ENCODE measurements around the gene PRELID1. TPM values are rescaled to one million over a fixed set of nuclear protein-coding genes. Genes with fewer than 3 reads are reported as not detected.

PRELID1 gene
- total and polyA plus RNA-seq, 10 of the 15 experiments (the other 5 are each of a cell fraction or from before 2014, with no cell fraction given): 30.9 to 584 (median 254) TPM

GRCh38 chr5:177335701-177336065 is 32.1 kb downstream of the PRELID1 start:
- BruUV-seq (replicated peaks): no TSS peak
- H4K20me1 ChIP-seq (ENCODE audit: control insufficient read depth, insufficient read depth): no peaks in the 10 kb centered on the region
- H3K36me3 ChIP-seq (ENCODE audit: control insufficient read depth in 2 of 2, insufficient read depth in 2 of 2, low read length in 1 of 2): peaks cover 19 to 72% of the 10 kb centered on the region in 2 experiments
- H3K9ac ChIP-seq (ENCODE audit: control insufficient read depth, insufficient read depth, low read length): no peak overlapping the region
- TF ChIP-seq ZNF687 (IDR thresholded peaks at IDR 0.05) (no peak), HDAC6 (IDR thresholded peaks at IDR 0.05; ENCODE audit: unreplicated experiment) (no peak), IRF4 (IDR thresholded peaks at IDR 0.05; ENCODE audit: low read depth, low read length) (no peak), CBFB (IDR thresholded peaks at IDR 0.05; ENCODE audit: low read depth) (no peak), TCF7 (IDR thresholded peaks at IDR 0.05; ENCODE audit: borderline replicate concordance) (no peak), RBBP5 (conservative IDR thresholded peaks at IDR 0.05) (no peak), DPF2 (IDR thresholded peaks at IDR 0.05) (no peak), HCFC1 (IDR thresholded peaks at IDR 0.05; ENCODE audit: low read length) (no peak), CREB1 (IDR thresholded peaks at IDR 0.05; ENCODE audit: low read depth) (no peak), PBX3 (IDR thresholded peaks at IDR 0.05; ENCODE audit: insufficient replicate concordance, low read depth, low read length) (no peak), SREBF2 (IDR thresholded peaks at IDR 0.05; ENCODE audit: low read length) (no peak), ELK1 (IDR thresholded peaks at IDR 0.05; ENCODE audit: low read depth, low read length) (no peak), FOS (IDR thresholded peaks at IDR 0.05; ENCODE audit: borderline replicate concordance, extremely low read depth, insufficient read length) (no peak), ZNF207 (IDR thresholded peaks at IDR 0.05; ENCODE audit: borderline replicate concordance) (no peak), ZNF384 (IDR thresholded peaks at IDR 0.05; ENCODE audit: borderline replicate concordance, low read depth, low read length) (no peak), ZSCAN29 (IDR thresholded peaks at IDR 0.05) (no peak), CBX3 (IDR thresholded peaks at IDR 0.05; ENCODE audit: borderline replicate concordance, low read depth) (no peak), ATF7 (IDR thresholded peaks at IDR 0.05; ENCODE audit: low read depth) (no peak)
- in situ Hi-C loops (cut with MboI): no loop called here
- no peak overlapping the region for H3K4me3 ChIP-seq
- no peak overlapping the region for H3K4me2 ChIP-seq (ENCODE audit: control insufficient read depth, insufficient read depth)
- ChIA-PET RAD21 (ENCODE audit: unreplicated experiment) (no interaction called here), SMC1A (ENCODE audit: uncharacterized antibody, unreplicated experiment) (interaction anchor here (1.5 to 1.6 kb wide), 2 partner anchors 12 to 15 kb away, joined by 4 read pairs; partner anchors contain the start of gene LMAN2), POLR2A (no interaction called here), CTCF (no interaction called here)
- no peak for DNase-seq (ENCODE audit: low read depth, low spot score)
- no peak overlapping the region for H2AFZ ChIP-seq (ENCODE audit: control insufficient read depth, low read depth, low read length)
- H3K79me2 ChIP-seq (ENCODE audit: control insufficient read depth, insufficient read depth, low read length): peaks cover 10% of the 10 kb centered on the region
- 93% methylated on average over 7 of the region's 7 CpGs for WGBS (ENCODE audit: insufficient coverage, insufficient replicate concordance, low lambda C conversion rate, missing lambda C conversion rate)
- H3K9me3 ChIP-seq (replicated peaks; ENCODE audit: control insufficient read depth, insufficient read depth, low read length): no peaks in the 10 kb centered on the region; the same call in 2 of the 3 replicates
- no peak for FAIRE-seq
- ATAC-seq: no peak
- H3K4me1 ChIP-seq (ENCODE audit: control insufficient read depth, insufficient read depth, low read length): no peaks in the 10 kb centered on the region
- no peaks in the 10 kb centered on the region for H3K27me3 ChIP-seq (replicated peaks in 1 of 2; ENCODE audit: control insufficient read depth in 2 of 2, insufficient read depth in 2 of 2, low read length in 1 of 2)
- intact Hi-C loops (cut with micrococcal nuclease; ENCODE audit: unreplicated experiment): no loop called here
- H3K27ac ChIP-seq (ENCODE audit: control insufficient read depth, insufficient read depth): no peak overlapping the region
